Endothelial cell of umbilical vein (primary cell): ENCODE results near the gene IRX1. TPM values are rescaled to one million over a fixed set of nuclear protein-coding genes. Genes with fewer than 3 reads are reported as not detected.

Experiments used
- BruUV-seq: library from RNA; stranded (reverse); fragments of 400-500 nt; replicated peaks from 2 replicates; lab custom pipeline; 2021; lab: Mats Ljungman, UMichigan
- CTCF ChIA-PET: fragments of 300-600, 350-600 bp; sonication (Branson Sonifier 250); formaldehyde crosslinking; loops from one replicate; lab custom pipeline; 2021; ENCODE audit warnings: antibody characterized with exemption, inconsistent platforms; lab: Charles Lee
- POLR2A ChIA-PET: fragments of 300-600, 350-600 bp; sonication (Branson Sonifier 250); formaldehyde crosslinking; loops from one replicate; lab custom pipeline; 2021; ENCODE audit warnings: antibody characterized with exemption, inconsistent platforms; lab: Charles Lee
- DNase-seq: peaks from one replicate; pipeline ENCODE4 v3.0.0-alpha.2; 2011; ENCODE audit warnings: low read depth, low spot score
- FAIRE-seq: peaks from 2 replicates; lab custom pipeline; 2011; peaks lifted over from hg19 to GRCh38; lab: Jason Lieb, UNC
- H2AFZ ChIP-seq: 2 replicates; pipeline ENCODE4 v1.6.0; 2012; ENCODE audit warnings: low read depth, low read length, control low read depth, inconsistent platforms
- H3K27ac ChIP-seq: 2 replicates; pipeline ENCODE4 v1.5.1; 2011; ENCODE audit warnings: low read depth, mild to moderate bottlenecking, control low read depth, low read length, moderate library complexity; ENCODE audit not compliant: insufficient read depth
- H3K27me3 ChIP-seq, 2 experiments: 2 replicates each; pipeline versions ENCODE4 v1.6.0 to v1.6.1; 2011; ENCODE audit warnings: low read length in 2 of 2, mixed read lengths in 1 of 2; ENCODE audit not compliant: control insufficient read depth in 2 of 2, insufficient read depth in 2 of 2
- H3K36me3 ChIP-seq, 2 experiments: 2 replicates in 1 of 2; 3 replicates in 1 of 2; pipeline ENCODE4 v1.5.1; 2011; ENCODE audit warnings: low read length in 2 of 2, mild to moderate bottlenecking in 1 of 2, moderate library complexity in 1 of 2; ENCODE audit not compliant: control insufficient read depth in 2 of 2, insufficient read depth in 2 of 2; ENCODE audit errors: extremely low read depth in 1 of 2
- H3K4me1 ChIP-seq: 3 replicates; pipeline ENCODE4 v1.5.1; 2011; ENCODE audit warnings: mild to moderate bottlenecking, low read length; ENCODE audit not compliant: control insufficient read depth, insufficient read depth; ENCODE audit errors: extremely low read depth
- H3K4me2 ChIP-seq: 2 replicates; pipeline ENCODE4 v1.6.1; 2011; ENCODE audit warnings: low read length, control low read depth, mixed read lengths; ENCODE audit not compliant: insufficient read depth
- H3K4me3 ChIP-seq, 3 experiments: fragments of 200-600 bp in 1 of 3; sonication (generic), shearing (Covaris generic) in 1 of 3; replicated peaks in 1 of 3; 2 replicates each; pipeline ENCODE4 v1.5.1; 2011 to 2016; ENCODE audit warnings: control low read depth in 3 of 3, low read length in 3 of 3, mild to moderate bottlenecking in 2 of 3, inconsistent platforms in 1 of 3, low read depth in 1 of 3, moderate library complexity in 1 of 3; ENCODE audit not compliant: insufficient read depth in 1 of 3
- H3K79me2 ChIP-seq: 2 replicates; pipeline ENCODE4 v1.6.0; 2012; ENCODE audit warnings: low read length, inconsistent platforms; ENCODE audit not compliant: control insufficient read depth, insufficient read depth
- H3K9ac ChIP-seq: replicated peaks from 2 replicates; pipeline ENCODE3; 2011; ENCODE audit warnings: low read length, control low read depth; ENCODE audit not compliant: insufficient read depth; ENCODE audit errors: extremely low read depth
- H3K9me1 ChIP-seq: replicated peaks from 3 replicates; pipeline ENCODE4 v1.6.0; 2011; ENCODE audit warnings: mild to moderate bottlenecking, low read length; ENCODE audit not compliant: control insufficient read depth, insufficient read depth; ENCODE audit errors: extremely low read depth
- H3K9me3 ChIP-seq: replicated peaks from 2 replicates; pipeline ENCODE4 v1.5.1; 2012; ENCODE audit warnings: low read length, inconsistent platforms; ENCODE audit not compliant: control insufficient read depth, insufficient read depth
- H4K20me1 ChIP-seq: replicated peaks from 2 replicates; pipeline ENCODE3; 2011; ENCODE audit warnings: mild to moderate bottlenecking, low read length; ENCODE audit not compliant: control insufficient read depth, insufficient read depth; ENCODE audit errors: extremely low read depth
- EZH2 ChIP-seq: IDR thresholded peaks from 2 replicates; pipeline ENCODE4 v1.6.1; 2012; ENCODE audit warnings: borderline replicate concordance, low read depth, mild to moderate bottlenecking, moderate library complexity, low read length, inconsistent platforms; ENCODE audit not compliant: severe bottlenecking
- FOS ChIP-seq: IDR thresholded peaks from 2 replicates; pipeline ENCODE4 v1.6.1; 2011; ENCODE audit warnings: mild to moderate bottlenecking, low read length, moderate library complexity, borderline replicate concordance; ENCODE audit not compliant: insufficient read depth
- GATA2 ChIP-seq: IDR thresholded peaks from 2 replicates; pipeline ENCODE4 v1.7.0; 2011; ENCODE audit warnings: low read depth, mild to moderate bottlenecking, moderate library complexity, mixed read lengths, low read length; ENCODE audit not compliant: insufficient read length, insufficient read depth
- JUN ChIP-seq: IDR thresholded peaks from 2 replicates; pipeline ENCODE4 v1.6.1; 2011; ENCODE audit warnings: borderline replicate concordance, low read depth; ENCODE audit not compliant: insufficient read length, insufficient read depth
- POLR2A ChIP-seq: IDR thresholded peaks from 2 replicates; pipeline ENCODE4 v1.6.1; 2012; ENCODE audit warnings: low read depth, mild to moderate bottlenecking, control low read depth, low read length
- POLR2AphosphoS5 ChIP-seq: IDR thresholded peaks from 2 replicates; pipeline ENCODE4 v1.6.1; 2012; ENCODE audit warnings: low read depth, mild to moderate bottlenecking, control low read depth, low read length, moderate library complexity; ENCODE audit not compliant: insufficient read depth
- dilution Hi-C: fragments of 300-500 bp; cut with MboI; formaldehyde crosslinking; loops from one replicate; pipeline ENCODE4 v1.15.0; 2019; ENCODE audit warnings: low sequenced_read_pairs; ENCODE audit not compliant: extremely low pct_ligation_motif_present
- intact Hi-C: fragments of 100-400 bp; cut with micrococcal nuclease; formaldehyde crosslinking; loops from one replicate; pipeline ENCODE4 v1.10.0; 2022
- polyA plus RNA-seq, 4 experiments: library from polyadenylated mRNA; depleted of rRNA in 3 of 4; stranded (reverse) in 3 of 4; unstranded in 1 of 4; fragments of >200 nt; gene quantifications; 2 replicates each; pipeline versions ENCODE4 v1.2.1 to v1.2.3, GENCODE V29; 2011 to 2012; ENCODE audit warnings: missing spikeins in 1 of 4
- total RNA-seq: library from RNA; stranded (reverse); gene quantifications from 2 replicates; pipeline ENCODE4 v1.2.3, GENCODE V29; 2021

Gene IRX1
- total and polyA plus RNA-seq, 2 donors (not counting 3 experiments of a cell fraction or from before 2014, with no cell fraction given) = not detected

DNA sequence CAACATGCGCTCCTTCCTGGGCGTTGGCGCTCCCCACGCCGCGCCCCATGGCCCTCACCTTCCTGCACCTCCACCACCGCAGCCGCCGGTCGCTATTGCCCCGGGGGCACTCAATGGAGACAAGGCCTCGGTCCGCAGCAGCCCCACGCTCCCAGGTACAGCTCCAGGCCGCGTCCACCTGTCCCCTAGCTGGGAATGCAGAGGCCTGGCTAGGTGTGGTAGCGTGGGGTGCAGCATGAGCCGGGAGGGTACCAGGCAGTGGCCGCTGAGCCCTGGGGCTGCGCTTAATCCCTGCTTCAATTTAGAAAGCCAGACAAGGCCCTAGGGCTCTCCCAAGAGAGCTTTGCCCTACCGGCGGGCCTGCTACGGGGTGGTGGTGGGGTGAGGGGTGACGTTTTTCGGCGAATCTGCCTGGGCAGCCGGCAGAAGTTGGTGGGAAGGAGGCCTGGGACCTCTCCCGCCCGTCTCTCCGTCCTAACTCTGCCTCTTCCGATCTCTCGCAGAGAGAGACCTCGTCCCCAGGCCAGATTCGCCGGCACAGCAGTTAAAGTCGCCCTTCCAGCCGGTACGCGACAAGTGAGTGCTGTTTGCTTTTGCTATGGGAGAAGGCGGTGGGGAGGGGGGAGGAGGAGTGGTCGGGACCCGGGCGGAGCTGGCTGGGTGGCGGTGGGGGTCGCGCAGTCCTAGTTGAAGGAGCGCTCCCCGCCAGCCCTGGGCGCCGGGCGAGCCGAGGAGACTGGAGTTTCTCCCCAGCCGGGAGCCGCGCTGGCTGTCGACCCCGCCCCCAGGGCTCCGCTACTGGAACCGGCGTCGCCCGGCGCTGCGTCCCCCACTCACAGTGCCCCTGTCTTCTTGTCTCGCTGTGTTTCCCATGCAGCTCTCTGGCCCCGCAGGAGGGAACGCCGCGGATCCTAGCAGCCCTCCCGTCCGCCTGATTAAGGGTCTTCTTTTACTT, 4.8 kb downstream of the IRX1 start:
- Histone ChIP-seq H3K4me1 (no peaks in the 10 kb centered on the region), H3K9me1 (no peaks in the 10 kb centered on the region), H3K4me2 (no peak overlapping the region), H3K36me3 (no peaks in the 10 kb centered on the region), H3K79me2 (no peaks in the 10 kb centered on the region), H3K27ac (no peak overlapping the region), H3K9ac (no peak overlapping the region), H4K20me1 (no peaks in the 10 kb centered on the region), H3K9me3 (no peaks in the 10 kb centered on the region), H3K4me3 (no peak overlapping the region), H3K27me3 (peaks cover 59 to 66% of the 10 kb centered on the region in 2 experiments), H2AFZ (no peak overlapping the region)
- no peak for FAIRE-seq
- no peak for DNase-seq
- dilution Hi-C loops = no loop called here
- TF ChIP-seq POLR2AphosphoS5 (no peak), JUN (no peak), FOS (no peak), EZH2 (peak; percentile 70), GATA2 (no peak), POLR2A (no peak)
- BruUV-seq = no TSS peak
- intact Hi-C loops = no loop called here
- ChIA-PET POLR2A (no interaction called here), CTCF (no interaction called here)
